GM19239 (cell line): ENCODE results near the gene SLC7A8.
"Not testable (repeated sequence)": the region's sequence is repeated elsewhere in the genome, so short reads cannot be mapped to it uniquely, and the experiment has no call there.

ENCODE experiments used
- DNase-seq: peaks from one replicate; pipeline ENCODE4 v3.0.0; 2011; ENCODE audit warnings: low spot score; ENCODE audit not compliant: insufficient read length
- FAIRE-seq: peaks from 2 replicates; lab custom pipeline; 2011; peaks lifted over from hg19 to GRCh38; lab: Jason Lieb, UNC

SLC7A8 gene

DNA sequence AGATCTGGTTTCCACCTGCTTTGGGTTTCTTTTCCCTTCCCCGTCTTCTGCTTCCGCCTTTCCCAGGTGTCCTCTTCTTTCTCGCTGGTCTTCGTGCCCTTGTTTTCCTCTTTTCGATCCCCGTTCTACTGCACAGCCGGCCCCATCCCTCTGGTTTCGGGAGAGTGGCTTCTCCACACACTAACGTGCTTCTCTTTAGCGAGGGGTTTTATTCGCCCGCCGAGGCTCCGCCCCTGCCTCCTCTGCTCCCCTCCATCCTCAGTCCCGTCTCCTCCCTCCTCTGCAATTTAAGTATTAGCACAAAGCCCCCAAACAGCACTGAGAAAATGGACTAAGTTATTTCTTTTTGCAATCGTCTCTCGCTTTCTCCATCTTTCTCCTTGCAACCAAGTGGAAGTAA is at the start of gene SLC7A8:
TSS of gene SLC7A8 (minus strand) at position 182 of the 400 bp plus-strand sequence. CDS start 746 bp downstream, outside the sequence.
- FAIRE-seq: no peak
- DNase-seq: no peak

DNA sequence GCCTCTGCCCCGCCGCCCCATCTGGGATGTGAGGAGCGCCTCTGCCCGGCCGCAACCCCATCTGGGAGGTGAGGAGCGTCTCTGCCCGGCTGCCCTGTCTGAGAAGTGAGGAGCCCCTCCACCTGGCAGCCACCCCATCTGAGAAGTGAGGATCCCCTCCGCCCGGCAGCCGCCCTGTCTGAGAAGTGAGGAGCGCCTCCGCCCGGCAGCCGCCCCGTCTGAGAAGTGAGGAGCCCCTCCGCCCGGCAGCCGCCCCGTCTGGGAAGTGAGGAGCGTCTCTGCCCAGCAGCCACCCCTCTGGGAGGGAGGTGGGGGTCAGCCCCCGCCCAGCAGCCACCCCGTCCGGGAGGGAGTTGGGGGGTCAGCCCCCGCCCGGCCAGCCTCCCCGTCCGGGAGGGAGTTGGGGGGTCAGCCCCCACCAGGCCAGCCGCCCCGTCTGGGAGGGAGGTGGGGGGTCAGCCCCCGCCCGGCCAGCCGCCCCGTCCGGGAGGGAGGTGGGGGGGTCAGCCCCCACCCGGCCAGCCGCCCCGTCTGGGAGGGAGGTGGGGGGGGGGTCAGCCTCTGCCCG is 48.9 kb upstream of the SLC7A8 start:
- not testable (repeated sequence) for FAIRE-seq, DNase-seq

DNA sequence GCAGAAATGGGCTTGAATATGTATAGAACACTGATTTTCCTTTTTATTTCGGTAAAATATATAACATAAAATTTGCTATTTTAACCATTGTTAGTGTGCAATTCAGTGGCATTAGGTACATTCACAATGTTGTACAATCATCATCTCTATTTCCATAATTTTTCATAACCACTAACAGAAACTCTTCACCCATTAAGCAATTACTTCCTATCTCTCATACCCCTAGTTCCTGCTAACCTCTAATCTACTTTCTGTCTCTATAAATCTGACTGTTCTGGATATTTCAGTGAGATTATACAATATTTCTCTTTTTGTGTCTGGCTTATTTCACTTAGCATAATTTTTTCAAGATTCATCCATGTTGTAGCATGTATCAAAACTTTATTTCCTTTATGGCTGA is 45.4 kb upstream of the SLC7A8 start:
- FAIRE-seq: no peak

DNA sequence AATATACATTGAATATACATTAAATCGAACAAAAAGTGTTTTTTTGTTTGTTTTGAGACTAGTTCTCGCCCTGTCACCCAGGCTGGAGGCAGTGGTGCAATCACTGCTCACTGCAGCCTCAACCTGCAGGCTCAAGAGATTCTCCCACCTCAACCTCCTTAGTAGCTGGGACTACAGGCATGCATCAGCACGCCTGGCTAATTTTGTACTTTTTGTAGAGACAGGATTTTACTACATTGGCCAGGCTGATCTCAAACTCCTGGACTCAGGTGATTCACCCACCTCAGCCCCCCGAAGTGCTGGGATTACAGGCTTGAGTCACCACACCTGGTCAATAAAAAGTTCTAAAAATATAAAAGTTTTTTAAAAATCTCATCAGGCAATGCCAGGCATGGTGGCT is 44.1 kb upstream of the SLC7A8 start:
- FAIRE-seq (no peak), DNase-seq (no peak)

More for the DNA sequence above, 45.4 kb upstream of the SLC7A8 start:
- DNase-seq: no peak

DNA sequence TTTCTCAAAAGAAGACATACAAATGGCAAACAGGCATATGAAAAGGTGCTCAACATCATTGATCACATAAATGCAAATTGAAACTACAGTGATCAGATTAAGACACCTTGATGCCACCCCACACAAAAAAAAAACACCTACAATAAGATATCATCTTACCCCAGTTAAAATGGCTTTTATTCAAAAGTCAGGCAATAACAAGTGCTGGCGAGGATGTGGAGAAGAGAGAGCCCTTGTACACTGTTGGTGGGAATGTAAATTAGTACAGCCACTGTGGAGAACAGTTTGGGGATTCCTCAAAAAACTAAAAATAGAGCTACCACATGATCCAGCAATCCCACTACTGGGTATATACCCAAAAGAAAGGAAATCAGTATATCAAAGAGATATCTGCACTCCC is 41.5 kb upstream of the SLC7A8 start:
- not testable (repeated sequence) for FAIRE-seq, DNase-seq

DNA sequence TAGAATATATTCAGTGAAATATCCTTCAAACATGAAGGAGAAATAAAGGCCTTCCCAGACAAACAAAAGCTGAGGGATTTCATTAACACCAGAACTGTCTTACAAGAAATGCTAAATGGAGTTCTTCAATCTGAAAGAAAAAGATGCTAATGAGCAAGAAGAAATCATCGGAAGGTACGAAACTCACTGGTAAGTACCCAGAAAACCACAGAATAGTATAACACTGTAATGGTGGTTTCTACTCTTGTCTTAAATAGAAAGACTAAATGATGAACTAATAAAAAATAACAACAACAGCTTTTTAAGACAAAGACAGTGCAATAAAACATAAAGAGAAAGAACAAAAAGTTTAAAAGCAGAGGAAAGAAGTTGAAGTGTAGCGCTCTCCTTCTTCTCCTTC is 35.6 kb upstream of the SLC7A8 start:
- no peak for DNase-seq
- FAIRE-seq: no peak

DNA sequence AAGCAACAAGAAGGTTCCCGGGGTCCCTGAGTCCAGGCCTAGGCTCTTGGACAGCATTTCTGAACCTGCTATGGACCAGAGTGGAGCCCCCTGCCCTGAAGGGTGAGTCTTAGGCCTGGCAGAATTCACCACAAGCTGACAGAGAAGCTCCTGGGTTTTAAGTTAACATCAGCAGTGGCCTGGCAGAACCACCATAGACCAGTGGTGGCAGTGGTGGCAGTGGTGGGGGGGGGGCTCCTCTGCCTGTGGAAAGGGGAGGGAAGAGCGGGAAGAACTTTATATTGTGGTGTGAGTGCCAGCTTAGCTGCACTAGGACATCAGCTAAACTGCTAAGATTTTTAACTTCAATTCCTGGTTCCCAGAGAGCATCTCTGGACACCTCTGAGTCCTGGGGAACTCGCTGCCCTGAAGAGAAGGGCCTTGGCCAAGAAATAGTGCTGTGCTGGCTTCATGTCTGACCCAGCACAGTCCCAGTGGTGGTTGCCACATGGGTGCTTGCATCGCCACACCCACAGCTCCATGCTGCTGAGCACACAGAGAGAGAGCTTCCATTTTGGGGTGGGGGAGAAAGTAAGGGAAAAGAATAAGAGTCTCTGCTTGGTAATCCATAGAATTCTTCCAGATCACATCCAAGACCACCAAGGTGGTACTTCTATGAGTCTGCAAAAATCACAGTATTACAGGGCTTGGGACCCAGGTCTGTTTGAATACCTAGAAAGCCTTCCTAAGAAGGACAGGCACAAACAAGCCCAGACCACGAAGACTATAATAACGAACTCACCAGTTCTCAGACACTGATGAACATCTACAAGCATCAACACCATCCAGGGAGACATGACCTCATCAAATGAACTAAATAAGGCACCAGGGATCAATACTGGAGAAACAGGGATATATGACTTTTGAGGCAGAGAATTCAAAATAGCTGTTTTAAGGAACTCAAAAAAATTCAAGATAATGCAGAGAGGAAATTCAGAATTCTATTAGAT is 33.9 kb upstream of the SLC7A8 start:
- no peak for FAIRE-seq

DNA sequence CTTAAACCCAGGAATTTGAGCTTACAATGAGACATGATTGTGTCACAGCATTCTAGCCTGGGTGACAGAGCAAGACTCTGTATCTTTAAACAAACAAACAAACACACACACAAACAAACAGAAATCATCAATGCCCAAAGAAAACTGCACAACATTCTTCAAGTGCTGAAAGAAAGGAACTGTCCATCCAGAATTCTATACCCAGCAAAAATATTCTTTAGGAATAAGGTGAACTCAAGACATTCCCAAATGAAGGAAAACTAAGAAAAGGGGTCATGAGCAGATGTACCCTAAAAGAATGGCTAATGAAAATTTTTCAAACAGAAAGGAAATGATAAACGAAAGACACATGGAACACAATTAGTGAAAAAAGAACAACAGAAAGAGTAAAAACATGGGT is 32.0 kb upstream of the SLC7A8 start:
- DNase-seq (no peak), FAIRE-seq (no peak)

More for the DNA sequence above, 33.9 kb upstream of the SLC7A8 start:
- no peak for DNase-seq

DNA sequence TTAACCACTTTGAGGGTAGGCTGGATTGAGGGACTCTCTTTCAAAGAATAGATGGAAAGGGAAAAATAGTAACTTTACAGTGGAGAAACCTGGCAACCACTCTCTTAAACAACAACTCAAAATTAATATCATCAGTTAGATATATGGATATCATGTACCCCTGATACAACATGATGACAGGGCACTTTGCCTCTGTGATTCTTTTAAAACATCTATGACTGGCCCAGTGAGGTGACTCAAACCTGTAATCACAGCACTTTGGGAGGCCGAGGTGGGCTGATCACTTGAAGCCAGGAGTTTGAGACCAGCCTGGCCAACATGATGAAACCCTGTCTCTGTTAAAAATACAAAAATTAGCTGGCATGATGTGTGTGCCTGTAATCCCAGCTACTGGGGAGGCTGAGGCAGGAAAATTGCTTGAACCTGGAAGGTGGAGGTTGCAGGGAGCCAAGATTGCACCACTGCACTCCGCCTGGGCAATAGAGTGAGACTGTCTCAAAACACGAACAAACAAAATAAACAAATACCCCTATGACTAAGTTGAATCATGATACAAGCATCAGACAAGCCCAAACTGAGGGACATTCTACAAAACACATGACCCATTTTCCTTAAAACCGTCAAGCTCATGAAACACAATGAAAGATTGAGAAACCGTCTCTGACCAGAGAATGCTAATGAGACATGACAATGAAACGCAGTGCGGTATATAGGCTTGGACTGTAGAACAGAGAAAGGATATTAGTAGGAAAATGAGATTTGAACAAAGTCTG is 26.4 kb upstream of the SLC7A8 start:
- FAIRE-seq (no peak), DNase-seq (no peak)

DNA sequence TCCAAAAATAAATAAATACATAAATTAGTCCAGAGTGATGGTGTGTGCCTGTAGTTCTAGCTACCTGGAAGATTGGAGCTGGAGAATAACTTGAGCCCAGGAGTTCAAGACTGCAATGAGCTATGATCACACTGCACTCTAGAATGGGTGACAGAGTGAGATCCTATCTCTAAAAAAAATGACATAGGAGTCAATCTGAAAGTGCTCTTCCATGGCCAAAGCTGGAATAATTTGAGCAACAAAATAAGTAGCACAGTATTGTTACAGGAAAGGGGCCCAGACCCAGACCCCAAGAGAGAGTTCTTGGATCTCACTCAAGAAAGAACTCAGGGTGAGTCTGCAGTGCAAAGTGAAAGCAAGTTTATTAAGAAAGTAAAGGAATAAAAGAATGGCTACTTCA is 24.9 kb upstream of the SLC7A8 start:
- FAIRE-seq (no peak), DNase-seq (no peak)

DNA sequence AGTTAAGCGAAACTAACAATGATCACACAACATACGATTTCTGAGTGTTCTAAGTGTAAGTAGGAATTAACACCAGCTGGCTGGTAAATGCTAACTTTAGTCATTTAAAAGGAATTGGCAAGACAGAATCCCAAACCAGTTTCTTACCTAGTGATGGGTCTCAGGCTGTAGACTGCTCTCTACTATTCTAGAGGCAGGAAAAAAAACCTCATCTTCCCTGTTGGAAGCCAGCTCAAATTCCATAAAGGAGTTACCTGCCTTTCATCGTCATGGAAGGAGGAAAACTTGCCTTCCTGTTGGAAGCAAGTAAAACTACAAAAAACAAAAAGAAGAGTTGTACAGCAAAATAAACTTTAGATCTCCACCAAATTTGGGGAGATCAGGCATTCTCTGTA is 23.7 kb upstream of the SLC7A8 start:
- FAIRE-seq (no peak), DNase-seq (no peak)

DNA sequence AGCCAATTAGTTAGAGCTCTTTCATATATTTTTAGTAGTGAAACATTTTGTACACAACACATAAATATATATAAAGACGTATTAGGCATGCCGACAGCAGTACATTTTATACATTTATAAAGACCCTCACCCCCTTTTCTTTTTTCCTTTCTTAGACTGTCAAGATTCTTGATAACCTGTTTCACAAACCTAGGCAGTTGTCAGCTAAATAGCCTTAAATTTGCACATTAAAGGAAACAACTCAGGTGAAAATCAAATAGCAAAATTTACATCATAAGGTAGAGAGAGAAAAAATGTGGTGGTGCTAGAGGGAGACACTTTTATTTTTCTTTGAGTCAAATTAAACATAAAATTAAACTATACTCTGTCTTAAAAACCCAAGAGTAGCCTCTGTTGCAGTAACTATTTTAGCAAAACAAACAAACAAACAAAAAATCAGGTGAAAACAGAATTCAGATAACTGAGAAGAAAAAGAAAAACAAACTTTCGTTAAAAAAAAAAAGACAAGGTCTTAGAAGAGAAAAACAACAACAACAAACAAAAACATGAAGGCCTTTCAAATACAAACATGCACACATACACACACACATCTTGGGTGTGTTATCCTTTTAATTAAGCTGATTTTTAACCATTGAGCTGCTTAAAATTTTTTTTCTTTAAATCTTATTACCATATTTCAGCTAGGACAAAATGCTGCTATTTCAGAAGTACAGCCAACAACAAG is 23.1 kb upstream of the SLC7A8 start:
- no peak for DNase-seq
- no peak for FAIRE-seq

DNA sequence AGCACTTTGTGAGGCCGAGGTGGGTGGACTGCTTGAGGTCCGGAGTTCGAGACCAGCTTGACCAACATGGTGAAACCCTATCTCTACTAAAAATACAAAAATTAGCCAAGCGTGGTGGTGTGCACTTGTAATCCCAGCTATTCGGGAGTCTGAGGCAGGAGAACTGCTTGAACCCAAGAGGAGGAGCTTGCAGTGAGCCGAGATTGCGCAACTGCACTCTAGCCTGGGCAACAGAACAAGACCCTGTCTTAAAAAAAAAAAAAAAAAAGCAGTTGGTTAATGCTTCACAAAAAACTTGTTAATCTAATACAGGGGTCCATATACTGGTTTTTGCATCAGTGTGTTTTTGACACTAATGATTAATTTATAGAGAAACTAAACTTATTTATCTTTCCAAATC is 18.5 kb upstream of the SLC7A8 start:
- DNase-seq (no peak), FAIRE-seq (no peak)

DNA sequence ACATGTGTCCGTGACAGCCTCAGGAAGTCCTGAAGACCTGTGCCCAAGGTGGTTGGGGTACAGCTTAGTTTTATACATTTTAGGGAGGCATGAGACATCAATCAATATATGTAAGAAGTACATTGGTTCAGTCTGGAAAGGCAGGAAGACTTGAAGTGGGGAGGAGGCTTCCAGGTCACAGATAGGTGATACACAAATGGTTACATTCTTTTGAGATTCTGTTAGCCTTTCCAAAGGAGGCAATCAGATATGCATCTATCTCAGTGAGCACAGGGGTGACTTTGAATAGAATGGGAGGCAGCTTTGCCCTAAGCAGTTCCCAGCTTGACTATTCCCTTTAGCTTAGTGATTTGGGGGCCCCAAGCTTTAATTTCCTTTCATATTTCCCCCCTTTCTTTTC is 15.7 kb upstream of the SLC7A8 start:
- not testable (repeated sequence) for FAIRE-seq, DNase-seq

DNA sequence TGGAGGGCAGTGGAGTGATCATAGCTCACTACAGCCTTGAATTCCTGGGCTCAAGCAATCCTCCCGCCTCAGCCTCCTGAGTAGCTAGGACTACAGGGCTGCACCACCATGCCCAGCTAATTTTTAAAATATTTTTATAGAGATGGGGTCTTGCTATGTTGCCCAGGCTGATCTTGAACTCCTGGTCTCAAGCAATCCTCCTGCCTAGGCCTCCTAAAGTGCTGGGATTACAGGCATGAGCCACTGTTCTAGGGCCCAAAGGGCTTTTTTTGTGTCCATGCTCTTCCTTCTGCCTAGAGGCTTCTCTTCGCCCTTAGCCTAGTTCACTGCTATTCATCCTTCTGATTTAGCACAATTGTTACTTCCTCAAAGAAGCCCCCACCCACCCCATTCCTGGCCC is 13.0 kb upstream of the SLC7A8 start:
- DNase-seq, FAIRE-seq: not testable (repeated sequence)

DNA sequence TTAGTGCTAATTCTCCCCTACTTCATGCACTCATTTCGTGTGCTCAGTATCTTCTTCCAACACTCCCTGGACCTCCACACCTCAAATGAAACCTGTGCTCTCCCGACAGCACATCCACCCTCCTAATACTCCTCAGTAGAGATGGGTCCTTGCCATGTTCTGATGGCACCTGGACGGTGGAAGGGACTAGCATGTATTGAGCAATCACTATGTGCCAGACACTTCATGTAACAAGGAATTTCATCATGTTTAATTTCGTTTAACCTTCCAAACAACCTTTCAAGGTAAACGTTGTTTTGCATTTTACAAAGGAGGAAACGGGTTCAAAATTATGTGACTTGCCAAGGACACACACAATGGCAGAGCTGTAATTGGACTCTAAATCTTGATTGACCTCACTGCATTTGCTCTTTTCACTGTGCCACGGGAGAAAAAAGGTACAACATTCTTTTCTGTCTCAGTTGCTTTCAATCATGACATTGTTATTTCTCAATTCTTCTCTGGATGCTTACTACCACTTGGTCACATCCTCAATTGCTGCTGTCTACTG is 12.2 kb upstream of the SLC7A8 start:
- DNase-seq (no peak), FAIRE-seq (no peak)

DNA sequence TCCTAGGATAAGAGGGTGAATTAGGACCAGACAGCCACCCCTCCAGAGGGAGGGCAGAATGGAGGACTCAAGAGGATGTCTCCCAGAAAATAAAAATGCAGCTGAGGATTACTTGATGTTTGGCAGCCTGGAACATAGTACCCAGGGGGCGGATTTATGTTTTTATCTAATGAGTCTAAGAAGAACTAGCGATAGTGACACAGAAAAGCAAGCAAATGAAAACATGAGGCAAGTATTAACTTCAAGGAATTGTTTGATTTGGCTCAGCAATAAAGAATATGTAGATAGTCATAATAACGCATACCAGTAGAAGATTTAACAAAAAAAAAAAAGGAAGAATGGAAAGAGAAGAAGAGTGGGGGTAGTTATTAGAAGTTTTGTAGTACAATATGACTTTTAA is 10.0 kb upstream of the SLC7A8 start:
- FAIRE-seq (no peak), DNase-seq (no peak)

DNA sequence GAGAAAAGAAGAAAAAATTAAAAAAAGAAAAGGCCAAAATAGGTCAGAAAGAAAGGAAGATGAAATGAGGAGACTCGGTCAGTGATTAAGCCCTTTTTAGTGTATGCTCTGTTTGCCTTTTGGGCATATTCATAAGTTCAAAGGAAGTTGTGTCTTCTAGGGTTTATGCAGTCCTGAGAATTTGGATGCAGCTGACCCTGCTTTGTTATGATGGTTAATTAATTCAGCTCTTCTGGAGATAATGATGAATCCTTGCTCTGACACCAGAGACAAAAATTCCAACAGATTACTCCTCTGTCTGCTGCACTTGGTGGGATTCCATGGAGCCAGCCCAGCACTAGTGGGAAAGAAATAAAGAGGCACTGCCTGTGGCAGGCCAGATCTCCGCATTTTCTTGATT is 4.5 kb upstream of the SLC7A8 start:
- no peak for DNase-seq
- no peak for FAIRE-seq

DNA sequence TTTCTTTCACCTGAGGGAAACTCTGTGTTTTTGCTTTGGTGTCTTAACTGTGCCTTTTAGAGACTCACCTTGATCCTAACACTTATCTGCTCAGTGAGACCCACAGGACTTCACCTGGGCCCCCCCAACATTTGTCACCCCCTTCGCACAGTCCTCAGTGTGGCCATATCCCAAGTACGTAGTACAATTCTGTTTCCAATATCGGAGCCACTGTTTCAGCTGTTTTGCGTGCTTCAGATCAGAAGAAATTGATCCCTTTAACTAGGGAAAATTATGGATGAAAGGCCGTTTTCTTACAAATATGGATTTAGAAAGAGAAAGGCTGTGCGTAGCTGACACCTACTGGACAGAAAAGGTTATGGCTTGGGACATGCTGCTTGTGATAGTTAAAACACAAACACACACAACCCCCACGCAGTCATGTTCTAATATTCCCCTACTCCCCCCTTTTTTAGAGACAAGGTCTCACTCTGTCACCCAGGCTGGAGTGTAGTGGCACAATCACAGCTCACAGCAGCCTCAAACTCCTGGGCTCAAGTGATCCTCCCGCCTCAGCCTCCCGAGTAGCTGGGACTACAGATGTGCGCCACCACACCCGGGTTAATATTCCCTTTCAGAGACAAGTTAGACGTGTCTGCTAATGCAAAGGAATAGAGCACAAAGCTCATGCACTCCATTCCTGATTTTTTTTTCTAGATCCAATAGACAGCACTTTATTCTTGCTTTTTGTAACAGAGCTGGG is 3.6 kb upstream of the SLC7A8 start:
- FAIRE-seq (no peak), DNase-seq (no peak)
